ENCODE results near the gene GULP1.
"Not testable (repeated sequence)": the region's sequence is repeated elsewhere in the genome, so short reads cannot be mapped to it uniquely, and the experiment has no call there.

GULP1 gene

GRCh38 chr2:188569431-188570165 lies 277.9 kb downstream of the GULP1 start:
- DNase-seq, result no peak

GRCh38 chr2:188570370-188570769 lies 278.7 kb downstream of the GULP1 start:
- DNase-seq, result no peak

GRCh38 chr2:188571543-188572303 lies 280.0 kb downstream of the GULP1 start:
- DNase-seq, result no peak

DNA sequence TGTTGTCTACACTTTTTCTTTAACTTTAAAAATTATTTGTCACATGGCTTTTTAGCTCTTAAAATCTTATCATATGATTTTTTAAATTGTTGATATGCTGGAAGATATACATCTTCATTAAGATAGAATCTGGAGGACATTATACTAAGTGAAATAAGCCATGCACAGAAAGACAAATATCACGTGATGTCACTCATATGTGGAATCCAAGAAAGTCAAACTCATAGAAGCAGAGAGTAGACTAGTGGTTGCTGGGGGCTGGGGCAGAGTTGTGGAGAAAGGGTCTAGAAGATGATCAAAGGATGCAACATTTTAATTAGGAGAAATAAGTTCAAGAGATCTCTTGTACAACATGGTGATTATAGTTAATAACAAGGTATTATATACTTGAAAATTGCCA lies 280.9 kb downstream of the GULP1 start:
- DNase-seq, result no peak

GRCh38 chr2:188573453-188573852 lies 281.8 kb downstream of the GULP1 start:
- DNase-seq, result no peak

DNA sequence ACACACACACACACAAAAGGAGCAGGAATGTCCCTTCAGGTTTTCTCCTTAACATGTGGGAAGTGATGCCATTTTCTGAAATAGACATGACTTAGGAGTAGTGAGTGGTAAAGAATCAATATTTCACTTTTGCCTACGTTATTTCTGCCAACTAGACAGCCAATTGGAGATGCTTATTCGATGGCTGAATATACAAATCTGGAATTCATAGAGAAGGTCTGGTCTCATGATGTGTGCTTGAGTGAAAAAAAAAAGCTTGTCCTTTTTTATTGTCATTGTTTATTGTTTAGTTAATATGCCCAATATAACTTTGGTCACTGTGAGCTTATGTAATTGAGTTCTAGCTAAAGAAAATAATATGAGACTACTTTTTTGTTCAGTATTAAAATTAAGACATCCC lies 284.3 kb downstream of the GULP1 start:
- no peak for DNase-seq

GRCh38 chr2:188576651-188577050 lies 285.0 kb downstream of the GULP1 start:
- no peak for DNase-seq

GRCh38 chr2:188577231-188577630 lies 285.6 kb downstream of the GULP1 start:
- DNase-seq, result no peak

GRCh38 chr2:188580738-188581137 lies 289.1 kb downstream of the GULP1 start:
- DNase-seq, result no peak

- no peak for DNase-seq
Observed at GRCh38 chr2:188582211-188582610, 290.5 kb downstream of the GULP1 start.

GRCh38 chr2:188588235-188588634 lies 296.6 kb downstream of the GULP1 start:
- DNase-seq, result no peak

- DNase-seq, result no peak
Observed at GRCh38 chr2:188596054-188596453, 304.4 kb downstream of the GULP1 start.

DNA sequence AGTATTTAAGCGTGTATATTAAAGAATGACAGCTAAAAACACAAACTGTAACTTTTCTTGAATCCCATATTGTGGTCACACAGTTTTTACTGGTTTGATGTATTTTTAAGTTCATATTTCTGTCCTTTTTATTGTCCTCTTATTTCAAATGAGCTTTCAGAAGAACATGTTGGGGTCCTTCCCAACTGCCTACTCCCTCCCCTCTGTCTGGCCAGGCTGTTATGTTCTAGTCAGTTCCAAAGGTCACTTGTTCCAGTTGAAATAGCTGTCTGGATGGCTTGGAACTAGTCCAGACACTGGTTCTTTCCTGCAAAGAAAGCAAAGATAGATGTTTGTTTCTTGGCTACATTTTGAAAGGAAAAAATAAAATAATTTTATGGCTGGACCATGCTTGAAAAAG lies 306.9 kb downstream of the GULP1 start:
- DNase-seq, result no peak

- no peak for DNase-seq
Observed at GRCh38 chr2:188599140-188599539, 307.5 kb downstream of the GULP1 start.

- DNase-seq, result no peak
Observed at GRCh38 chr2:188600536-188601210, 309.0 kb downstream of the GULP1 start.

GRCh38 chr2:188601391-188601790 lies 309.7 kb downstream of the GULP1 start:
- DNase-seq, result no peak

DNA sequence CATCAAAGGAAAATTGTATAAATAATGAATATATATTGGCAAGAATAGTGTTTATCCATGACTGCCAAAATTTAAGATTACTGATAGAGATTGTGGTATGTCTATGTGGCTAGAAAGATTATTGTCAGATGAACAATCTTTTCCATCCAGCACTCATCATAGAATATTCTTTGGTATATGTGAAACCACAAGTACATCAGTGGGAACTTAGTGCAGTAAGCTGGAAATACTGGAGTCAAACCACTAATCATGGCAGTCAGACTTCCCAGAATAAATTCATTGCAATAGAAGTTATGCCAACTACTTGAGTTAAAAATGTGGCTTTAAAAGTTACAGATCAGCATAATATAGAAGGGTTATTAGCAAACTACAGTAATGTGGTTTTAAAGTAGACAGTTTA lies 310.3 kb downstream of the GULP1 start:
- DNase-seq, result no peak

DNA sequence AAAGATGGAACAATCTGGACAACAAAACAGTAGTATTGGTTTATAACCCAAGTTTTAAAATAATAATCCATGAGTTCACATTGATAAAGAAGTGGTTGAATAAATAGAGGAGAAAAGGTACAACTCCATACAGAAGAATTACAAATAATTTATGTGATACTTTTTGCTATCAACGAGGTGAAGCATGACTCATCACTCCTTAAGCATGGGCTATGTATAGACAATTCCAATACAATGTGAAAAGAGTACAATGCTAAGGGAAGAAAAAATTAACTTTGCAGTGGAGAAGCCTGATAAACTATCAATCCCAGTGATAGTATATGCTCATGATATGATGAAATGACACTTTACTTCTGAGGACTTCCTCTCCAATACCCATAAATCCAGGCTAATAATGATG lies 312.9 kb downstream of the GULP1 start:
- no peak for DNase-seq

GRCh38 chr2:188605609-188606584 lies 314.2 kb downstream of the GULP1 start:
- DNase-seq, result not testable (repeated sequence)

DNA sequence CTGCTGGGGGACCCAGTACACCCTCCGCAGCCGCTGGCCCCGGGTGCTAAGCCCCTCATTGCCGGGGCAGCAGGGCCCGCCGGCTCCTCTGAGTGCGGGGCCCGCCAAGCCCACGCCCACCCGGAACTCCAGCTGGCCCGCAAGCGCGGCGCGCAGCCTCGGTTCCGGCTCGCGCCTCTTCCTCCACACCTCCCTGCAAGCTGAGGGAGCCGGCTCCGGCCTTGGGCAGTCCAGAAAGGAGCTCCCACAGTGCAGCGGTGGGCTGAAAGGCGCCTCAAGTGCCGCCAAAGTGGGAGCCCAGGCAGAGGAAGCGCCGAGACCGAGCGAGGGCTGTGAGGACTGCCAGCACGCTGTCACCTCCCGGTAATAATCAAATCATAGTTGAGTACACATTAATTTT lies 314.9 kb downstream of the GULP1 start:
- DNase-seq, result not testable (repeated sequence)

DNA sequence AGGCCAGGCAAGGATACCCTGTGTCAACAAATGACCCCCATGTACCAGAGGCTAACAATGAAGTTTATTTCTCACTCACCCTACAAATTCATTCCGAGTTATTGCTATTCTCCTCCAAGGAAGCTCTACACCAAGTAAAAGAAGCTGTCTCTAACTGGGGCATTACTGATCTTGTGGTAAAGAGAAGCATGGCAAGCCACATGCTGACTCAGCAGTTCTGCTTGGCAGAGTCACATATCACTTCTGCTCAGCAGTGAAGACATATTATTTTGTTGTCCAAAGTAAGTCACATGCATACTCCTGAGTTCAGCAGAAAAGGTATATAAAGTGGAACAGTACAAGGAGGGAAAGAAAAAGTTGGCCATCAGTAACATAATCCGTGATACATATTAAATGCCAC lies 315.8 kb downstream of the GULP1 start:
- DNase-seq, result no peak

DNA sequence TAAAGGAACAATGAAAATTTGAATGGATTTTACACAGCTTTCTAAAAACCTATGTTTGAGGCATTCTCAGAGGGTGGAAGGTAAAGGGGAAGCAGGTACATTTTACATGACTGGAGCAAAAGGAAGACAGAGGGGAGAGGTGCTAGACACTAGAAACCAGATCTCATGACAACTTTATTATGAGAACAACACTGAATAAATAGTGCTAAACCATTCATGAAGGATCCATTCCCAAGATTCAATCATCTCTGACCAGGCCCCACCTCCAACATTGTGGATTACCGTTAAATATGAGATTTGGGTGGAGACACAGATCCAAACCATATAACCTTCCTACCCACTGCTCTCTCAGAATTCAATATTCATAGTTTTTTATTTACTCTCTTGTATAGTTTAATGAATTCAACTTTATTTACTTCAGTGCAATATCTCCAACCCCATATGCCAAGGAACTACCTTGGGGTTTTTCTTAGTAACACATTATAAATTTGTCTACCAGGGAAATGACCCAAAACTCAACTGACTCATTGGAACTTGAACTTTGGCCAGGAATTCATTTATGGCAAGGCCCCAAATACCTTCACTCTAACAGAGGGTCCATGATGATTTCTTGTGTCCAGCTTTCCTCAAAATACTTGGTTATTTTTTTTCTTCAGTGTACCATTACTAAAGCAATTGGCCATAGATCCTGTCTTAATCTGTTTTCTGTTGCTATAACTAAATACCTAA lies 317.8 kb downstream of the GULP1 start:
- no peak for DNase-seq

All from activated CD4-positive, CD25-positive, alpha-beta regulatory T cell treated with anti-CD3 and anti-CD28 coated beads, Interleukin-2, amount 50 U/mL, for 72 hours (primary cell).